ELF-1 (cell line): ENCODE data around the gene RHBDL1.
A peak's percentile ranks its signal among the peaks of the same experiment; 100 is the strongest.

Experiments
- DNase-seq: peaks from one replicate; pipeline ENCODE4 v3.0.0-alpha.2; 2016; ENCODE audit warnings: low read depth, low spot score

The RHBDL1 gene

DNA sequence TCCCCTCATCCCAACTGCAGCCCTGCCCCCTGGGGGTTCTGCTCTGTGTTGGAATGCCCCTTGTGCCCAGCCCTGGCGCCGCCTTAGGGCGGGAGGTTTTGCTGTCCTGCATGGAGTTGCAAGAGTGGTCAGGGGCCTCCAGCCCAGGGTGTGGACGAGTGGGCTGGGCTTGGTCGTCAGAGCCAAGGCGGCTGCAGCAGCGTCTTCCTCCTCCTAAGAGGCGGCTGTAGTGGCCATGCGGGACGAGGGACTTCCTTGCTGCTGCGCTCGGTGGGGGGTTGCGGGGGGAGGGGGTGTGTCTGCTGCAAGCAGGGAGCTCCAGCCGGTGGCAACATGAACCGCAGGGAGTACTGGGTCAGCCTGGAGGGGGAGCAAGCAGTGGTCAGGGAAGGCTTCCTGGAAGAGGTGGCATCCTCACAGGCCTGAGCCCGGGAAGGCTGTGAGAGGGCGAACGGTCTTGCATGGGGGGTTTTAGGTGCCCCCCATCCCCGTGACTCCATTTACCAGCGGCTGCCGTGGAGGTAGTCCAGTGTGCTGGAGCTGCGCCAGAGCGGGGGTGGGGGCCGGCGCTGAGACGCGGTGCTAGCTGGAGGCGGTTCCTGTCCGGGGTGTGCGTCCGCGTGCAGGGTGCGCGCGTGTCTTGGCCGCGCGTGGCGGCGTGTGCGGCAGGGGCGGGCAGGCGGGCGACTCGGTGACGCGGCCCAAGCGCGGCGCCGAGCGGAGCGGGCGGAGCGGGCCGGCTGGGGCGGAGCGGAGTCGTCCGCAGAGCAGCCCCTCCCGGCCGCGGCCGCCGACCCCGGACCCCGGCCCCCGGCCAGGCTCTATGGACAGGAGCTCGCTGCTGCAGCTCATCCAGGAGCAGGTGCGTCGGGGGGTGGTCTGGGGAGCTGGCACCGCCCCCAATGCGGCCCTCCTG, at the start of gene RHBDL1:
Gene RHBDL1 (plus strand): TSS at position 704 of the 916 bp plus-strand sequence. CDS start 120 bp downstream, at position 824.
- peak; percentile 66 for DNase-seq

GRCh38 chr16:625977-626765, 49.3 kb upstream of the RHBDL1 start:
- DNase-seq = no peak

- DNase-seq = no peak
Observed at GRCh38 chr16:626787-627453, 48.6 kb upstream of the RHBDL1 start.

DNA sequence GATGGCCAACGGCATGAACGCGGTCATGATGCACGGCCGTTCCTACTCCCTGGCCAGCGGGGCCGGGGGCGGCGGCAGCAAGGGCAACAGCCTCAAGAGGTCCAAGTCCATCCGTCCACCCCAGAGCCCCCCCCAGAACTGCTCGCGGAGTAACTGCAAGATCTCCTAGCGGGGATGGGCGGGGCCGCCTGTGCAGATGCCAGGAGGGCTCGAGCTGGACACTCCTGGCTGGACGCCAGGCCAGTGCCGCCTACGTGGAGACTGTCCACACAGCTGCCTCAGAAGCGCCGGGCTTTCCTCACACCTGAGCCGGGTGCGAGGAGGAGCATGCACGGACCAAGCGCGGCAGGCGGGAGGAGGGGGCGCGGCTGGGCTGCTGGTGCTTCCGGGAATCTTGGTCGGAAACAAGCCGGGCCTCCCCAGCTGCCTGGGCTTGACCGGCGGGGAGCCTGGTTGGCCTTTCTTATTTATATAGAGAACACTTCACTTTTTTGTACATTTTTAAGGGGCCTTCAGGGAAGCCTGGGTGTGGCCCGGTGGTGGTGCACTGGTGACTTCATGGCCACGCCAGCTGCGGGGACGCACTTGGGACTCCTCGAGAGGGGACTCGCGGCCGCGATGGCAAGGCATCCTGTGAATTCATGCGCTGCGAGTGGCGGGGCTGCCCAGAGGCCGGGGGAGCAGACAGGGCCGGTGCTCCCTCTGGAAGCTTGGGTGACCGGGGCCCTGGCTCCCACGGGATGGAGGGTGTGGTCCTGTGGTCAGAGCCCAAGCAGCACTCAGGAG, 47.8 kb upstream of the RHBDL1 start:
- DNase-seq = no peak

- no peak for DNase-seq
Observed at GRCh38 chr16:628321-629061, 47.0 kb upstream of the RHBDL1 start.

DNA sequence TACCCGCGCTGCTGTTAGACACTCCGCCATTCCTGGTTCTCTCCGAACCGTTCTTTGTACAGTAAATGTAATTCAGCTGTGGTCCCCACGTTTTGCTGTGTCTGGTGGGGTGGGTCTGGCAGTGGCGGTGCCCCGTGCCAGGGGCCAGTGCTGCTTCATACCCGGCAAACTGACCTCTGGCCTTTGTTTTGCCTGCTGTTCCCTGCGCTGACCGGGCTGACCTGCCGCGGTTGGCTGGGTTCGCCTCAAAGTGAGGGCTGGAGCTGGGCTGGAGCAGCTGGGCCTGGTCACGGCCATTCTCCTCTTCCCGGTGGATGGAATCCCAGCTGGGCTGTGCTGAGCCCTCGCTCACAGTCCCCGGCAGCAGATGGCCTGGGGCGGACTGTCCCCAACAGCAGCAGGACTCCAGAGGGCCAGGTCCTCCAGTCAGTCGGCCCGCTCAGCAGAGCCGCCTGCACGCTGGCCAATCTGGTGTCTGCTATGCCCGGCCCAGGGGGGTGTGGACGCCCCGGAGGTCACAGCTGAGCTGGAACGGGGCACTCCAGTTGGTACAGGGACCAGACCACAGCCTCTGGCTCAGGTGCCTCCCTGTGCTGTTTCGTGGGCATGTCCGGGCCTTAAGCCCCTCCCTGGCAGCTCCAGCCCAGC, 46.2 kb upstream of the RHBDL1 start:
- peak; percentile 89 for DNase-seq

DNA sequence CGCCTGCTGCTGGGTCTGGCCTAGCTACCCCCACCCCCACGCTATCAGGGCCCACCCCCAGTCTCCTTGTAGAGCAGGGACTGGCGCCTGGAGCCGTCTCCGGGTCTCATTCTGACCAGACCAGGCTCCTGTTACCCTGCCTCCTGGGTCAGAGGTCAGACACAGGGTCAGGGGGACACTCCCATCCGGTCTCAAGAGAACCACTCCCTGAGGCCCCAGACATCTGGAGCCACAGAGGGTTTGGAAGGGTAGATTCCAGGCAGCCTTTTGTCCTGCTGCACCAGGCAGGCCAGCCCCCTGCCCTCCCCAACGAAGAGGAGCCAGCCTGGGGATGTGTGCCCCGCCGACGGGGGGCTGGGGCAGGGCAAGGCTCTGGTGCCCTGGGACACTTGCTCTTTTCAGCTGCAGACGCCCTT, 45.6 kb upstream of the RHBDL1 start:
- no peak for DNase-seq

GRCh38 chr16:630249-630814, 45.1 kb upstream of the RHBDL1 start:
- DNase-seq = no peak

GRCh38 chr16:630815-631405, 44.6 kb upstream of the RHBDL1 start, which contains the start of gene WFIKKN1:
Gene WFIKKN1 (plus strand): TSS chr16:630985. CDS start chr16:631254, 269 bp downstream.
- DNase-seq = peak; percentile 70

- no peak for DNase-seq
Observed at GRCh38 chr16:631808-632358, 43.6 kb upstream of the RHBDL1 start.

- DNase-seq = no peak
Observed at GRCh38 chr16:632486-633335, 42.8 kb upstream of the RHBDL1 start.

DNA sequence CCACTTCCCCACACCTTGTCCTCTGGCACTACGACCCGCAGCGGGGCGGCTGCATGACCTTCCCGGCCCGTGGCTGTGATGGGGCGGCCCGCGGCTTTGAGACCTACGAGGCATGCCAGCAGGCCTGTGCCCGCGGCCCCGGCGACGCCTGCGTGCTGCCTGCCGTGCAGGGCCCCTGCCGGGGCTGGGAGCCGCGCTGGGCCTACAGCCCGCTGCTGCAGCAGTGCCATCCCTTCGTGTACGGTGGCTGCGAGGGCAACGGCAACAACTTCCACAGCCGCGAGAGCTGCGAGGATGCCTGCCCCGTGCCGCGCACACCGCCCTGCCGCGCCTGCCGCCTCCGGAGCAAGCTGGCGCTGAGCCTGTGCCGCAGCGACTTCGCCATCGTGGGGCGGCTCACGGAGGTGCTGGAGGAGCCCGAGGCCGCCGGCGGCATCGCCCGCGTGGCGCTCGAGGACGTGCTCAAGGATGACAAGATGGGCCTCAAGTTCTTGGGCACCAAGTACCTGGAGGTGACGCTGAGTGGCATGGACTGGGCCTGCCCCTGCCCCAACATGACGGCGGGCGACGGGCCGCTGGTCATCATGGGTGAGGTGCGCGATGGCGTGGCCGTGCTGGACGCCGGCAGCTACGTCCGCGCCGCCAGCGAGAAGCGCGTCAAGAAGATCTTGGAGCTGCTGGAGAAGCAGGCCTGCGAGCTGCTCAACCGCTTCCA, 42.0 kb upstream of the RHBDL1 start:
- no peak for DNase-seq

DNA sequence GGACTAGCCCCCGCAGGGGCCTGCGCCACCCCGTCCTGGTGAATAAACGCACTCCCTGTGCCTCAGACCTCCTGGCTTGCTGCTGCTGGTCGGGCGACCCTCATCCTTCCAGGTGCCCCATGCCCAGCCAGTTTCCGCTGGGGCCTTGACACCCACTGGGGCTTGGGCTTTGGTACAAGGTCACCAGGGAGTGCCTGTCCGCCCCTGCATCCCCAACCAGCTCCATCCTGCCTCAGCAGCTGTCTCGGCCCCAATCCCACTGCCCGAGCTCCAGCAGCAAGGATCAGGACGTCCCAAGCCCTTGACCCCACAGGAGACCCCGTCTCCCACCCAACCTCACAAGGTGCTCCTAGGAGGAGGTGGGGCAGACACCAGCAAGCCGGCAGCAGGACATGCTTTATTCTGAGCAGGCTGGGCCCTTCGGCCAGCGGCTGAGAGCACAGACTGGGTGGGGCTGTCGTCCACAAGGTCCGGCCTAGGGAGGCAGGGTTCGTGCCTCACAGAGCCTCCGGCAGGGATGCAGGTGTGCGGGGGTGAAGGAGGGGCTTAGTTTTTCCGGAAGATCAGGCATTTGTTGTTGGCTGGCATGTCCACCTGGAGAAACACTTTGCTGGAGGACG, 41.3 kb upstream of the RHBDL1 start:
- no peak for DNase-seq

- DNase-seq = no peak
Observed at GRCh38 chr16:634996-635395, 40.5 kb upstream of the RHBDL1 start.

DNA sequence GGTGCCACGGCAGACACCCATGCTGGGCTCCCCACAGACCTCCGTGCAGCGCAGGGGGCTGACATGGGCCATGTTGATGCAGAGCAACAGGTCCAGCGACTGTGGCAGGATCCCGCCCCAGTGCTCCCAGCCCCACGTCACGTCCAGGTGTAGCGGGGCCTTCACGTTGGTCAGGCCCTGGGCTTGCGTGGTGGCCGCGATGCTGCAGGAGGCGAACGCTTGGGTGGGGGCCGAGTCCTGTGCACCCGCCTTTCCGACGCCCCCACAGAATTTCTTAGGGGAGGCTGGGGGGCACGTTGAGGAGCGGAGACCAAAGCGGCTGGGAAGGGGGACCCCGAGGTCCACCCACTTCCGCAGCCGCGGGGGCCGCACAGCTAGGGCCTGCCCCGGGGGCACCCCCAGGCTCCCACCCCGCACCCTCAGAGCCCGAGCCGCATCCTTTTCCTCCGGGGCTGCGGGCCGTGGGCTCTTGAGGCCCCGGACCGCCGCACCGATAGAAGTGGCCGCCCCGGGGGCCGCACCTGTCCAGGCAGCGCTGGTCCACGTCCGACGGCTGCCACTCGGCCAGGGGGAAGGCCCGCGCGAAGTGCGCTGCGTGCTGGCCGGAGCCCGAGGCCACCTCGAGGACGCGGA, 39.8 kb upstream of the RHBDL1 start:
- DNase-seq = no peak
